ENCODE results near the gene SIGLEC8.
"Not testable (repeated sequence)": the region's sequence is repeated elsewhere in the genome, so short reads cannot be mapped to it uniquely, and the experiment has no call there.

Gene SIGLEC8

DNA sequence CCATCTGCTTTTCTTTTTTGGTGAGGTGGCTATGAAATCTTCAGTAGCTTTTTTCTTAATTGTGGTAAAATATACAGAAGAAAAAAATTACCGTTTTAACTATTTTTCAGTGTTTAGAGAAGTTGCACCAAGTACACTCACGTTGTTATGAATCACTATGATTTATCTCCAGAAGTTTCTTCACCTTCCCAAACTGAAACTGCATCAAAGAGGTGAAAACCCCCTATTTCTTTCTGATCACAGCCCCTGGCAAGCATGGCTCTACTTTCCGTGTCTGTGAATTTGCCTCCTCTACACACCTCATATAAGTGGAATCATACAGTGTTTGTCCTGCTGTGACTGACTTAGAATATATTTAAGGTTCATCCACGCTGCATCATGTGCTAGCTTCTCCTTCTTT, 25.2 kb downstream of the SIGLEC8 start:
- TF ChIP-seq, protein P1, sequence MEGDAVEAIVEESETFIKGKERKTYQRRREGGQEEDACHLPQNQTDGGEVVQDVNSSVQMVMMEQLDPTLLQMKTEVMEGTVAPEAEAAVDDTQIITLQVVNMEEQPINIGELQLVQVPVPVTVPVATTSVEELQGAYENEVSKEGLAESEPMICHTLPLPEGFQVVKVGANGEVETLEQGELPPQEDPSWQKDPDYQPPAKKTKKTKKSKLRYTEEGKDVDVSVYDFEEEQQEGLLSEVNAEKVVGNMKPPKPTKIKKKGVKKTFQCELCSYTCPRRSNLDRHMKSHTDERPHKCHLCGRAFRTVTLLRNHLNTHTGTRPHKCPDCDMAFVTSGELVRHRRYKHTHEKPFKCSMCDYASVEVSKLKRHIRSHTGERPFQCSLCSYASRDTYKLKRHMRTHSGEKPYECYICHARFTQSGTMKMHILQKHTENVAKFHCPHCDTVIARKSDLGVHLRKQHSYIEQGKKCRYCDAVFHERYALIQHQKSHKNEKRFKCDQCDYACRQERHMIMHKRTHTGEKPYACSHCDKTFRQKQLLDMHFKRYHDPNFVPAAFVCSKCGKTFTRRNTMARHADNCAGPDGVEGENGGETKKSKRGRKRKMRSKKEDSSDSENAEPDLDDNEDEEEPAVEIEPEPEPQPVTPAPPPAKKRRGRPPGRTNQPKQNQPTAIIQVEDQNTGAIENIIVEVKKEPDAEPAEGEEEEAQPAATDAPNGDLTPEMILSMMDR (IDR thresholded peaks at IDR 0.05; ENCODE audit: low read length, missing control alignments), result no peak
- DNase-seq (ENCODE audit: low read depth), result no peak
- no peak overlapping the region for H3K4me3 ChIP-seq (replicated peaks; ENCODE audit: low read depth, low read length)

DNA sequence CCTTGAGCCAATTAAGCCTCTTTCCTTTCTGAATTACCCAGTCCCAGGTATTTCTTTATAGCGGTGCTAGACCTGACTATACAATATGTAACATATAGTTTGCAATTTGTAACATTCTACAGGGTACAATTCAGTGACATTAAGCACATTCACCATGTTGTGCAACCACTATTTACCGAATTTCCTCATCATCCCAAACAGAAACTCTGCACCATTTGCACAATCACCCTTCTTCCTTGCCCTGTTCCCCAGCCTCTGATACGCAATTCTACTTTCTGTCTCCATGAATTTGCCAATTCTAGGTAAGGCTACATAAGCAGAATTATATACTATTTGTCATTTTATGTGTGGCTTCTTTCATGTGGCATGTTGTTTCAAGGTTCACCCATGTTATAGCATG, 27.1 kb downstream of the SIGLEC8 start:
- DNase-seq (ENCODE audit: low read depth), result no peak
- TF ChIP-seq, protein P1 (IDR thresholded peaks at IDR 0.05; ENCODE audit: low read length, missing control alignments), result no peak
- H3K4me3 ChIP-seq (replicated peaks; ENCODE audit: low read depth, low read length), result no peak overlapping the region

DNA sequence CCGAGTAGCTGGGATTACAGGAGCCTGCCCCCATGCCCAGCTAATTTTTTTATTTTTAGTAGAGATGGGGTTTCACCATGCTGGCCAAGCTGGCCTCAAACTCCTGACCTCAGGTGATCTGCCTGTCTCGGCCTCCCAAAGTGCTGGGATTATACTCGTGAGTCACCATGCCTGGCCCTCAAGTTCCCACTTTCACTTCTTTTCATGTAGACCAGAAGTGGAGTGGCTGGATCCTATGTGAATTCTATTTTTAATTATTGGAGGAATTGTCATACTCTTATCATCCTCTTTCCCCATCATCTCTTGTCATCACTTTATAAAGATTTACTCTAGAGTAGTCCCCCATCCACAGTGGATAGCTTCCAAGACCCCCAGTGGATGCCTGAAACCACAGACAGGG, 28.0 kb downstream of the SIGLEC8 start:
- no peak for DNase-seq (ENCODE audit: low read depth)
- H3K4me3 ChIP-seq (replicated peaks; ENCODE audit: low read depth, low read length), result no peak overlapping the region
- TF ChIP-seq, protein P1 (IDR thresholded peaks at IDR 0.05; ENCODE audit: low read length, missing control alignments), result no peak

DNA sequence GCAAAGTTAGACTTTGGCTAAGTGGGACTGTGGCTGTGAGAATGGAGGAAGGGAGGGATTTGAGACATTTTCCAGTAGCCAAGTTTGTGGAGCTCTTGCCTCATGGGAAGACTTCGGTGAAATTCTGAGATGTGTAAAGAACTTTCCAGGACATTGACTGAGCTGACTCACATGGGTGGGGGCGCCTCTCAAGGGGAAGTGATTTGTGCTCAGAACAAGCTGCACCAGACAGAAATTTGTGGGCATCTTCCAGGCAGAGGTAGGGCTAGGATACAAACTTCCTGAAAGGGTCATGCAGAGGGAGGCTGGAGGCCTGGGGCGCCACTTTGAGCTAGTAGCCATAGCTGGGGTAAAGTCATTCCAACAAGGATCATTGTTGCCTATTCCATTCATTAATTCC, 31.1 kb downstream of the SIGLEC8 start:
- no peak overlapping the region for H3K4me3 ChIP-seq (replicated peaks; ENCODE audit: low read depth, low read length)
- no peak for DNase-seq (ENCODE audit: low read depth)
- TF ChIP-seq, protein P1 (IDR thresholded peaks at IDR 0.05; ENCODE audit: low read length, missing control alignments), result no peak

DNA sequence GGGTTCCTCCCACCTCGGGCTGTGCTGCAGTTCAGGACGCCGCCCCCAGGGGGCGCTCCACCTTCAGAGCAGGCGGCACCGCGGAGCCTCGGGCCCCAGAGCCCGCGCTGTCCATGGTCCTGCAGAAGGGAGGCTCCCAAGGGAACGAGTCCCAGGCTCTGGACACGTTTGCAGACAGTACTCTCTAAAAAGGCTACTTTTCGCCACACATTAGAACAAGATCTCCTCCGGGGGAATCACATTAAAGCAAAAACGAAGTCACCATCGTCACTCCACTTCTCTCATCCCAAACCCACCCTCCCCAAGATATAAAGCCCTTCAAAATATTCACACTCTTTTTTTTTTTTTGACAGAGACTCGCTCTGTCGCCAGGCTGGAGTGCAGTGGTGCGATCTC, 36.2 kb downstream of the SIGLEC8 start:
- DNase-seq (ENCODE audit: low read depth), result peak; percentile 76
- TF ChIP-seq, protein P1 (IDR thresholded peaks at IDR 0.05; ENCODE audit: low read length, missing control alignments), result peak; percentile 99
- H3K4me3 ChIP-seq (replicated peaks; ENCODE audit: low read depth, low read length), result no peak overlapping the region

DNA sequence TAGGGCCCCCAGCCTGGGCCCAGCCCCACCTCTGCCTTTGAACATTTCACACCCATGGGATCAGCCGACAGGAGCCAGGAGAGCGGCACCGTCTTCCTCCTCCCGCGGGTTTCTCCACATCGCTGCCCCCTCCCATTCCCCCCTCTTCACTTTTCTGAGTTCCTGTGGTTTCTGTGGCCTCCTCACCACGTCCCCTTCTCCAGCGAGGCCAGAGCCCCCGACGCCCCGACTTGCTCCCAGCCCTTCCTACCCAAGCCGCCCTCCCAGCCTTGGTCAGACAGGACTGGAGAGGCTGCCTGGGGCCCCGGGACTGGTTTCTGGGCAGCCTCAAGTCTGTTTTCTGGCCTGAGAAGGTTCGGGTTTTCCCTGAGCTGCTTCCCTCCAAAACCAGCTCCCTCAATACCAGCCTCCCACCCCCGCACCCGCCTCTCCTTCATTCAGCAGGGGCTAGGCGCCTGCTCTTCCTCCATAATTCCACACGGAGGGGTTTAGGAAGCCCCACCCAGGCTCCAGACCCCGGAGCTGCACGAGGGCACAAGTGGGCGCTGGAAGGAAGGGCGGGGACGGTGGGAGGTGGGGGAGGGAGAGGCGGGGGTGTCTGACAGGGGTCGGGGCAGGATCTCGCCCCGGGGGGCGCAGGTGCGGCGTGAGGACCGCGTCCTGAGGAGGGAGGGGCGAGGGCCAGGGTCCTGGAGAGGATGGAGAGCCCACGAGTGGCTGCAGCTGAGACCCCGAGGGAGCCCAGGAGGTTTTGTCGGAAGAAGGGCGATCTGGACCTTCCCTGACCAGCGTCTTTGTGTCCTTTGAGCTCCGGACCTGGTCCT, 36.8 kb downstream of the SIGLEC8 start:
- no peak overlapping the region for H3K4me3 ChIP-seq (replicated peaks; ENCODE audit: low read depth, low read length)
- TF ChIP-seq, protein P1 (IDR thresholded peaks at IDR 0.05; ENCODE audit: low read length, missing control alignments), result no peak
- no peak for DNase-seq (ENCODE audit: low read depth)

DNA sequence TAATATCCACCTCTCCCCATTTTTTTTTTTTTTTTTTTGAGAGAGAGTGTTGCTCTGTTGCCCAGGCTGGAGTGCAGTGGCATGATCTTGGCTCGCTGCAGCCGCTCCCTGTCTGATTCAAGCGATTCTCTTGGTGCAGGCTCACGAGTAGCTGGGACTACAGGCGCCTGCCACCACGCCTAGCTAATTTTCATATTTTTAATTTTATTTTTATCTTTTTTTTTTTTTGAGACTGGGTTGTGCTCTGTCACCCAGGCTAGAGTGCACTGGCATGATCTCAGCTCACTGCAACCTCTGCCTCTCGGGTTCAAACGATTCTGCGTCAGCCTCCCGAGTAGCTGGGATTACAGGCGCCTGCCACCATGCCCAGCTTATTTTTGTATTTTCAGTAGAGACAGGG, 37.7 kb downstream of the SIGLEC8 start:
- H3K4me3 ChIP-seq (replicated peaks; ENCODE audit: low read depth, low read length); DNase-seq (ENCODE audit: low read depth): not testable (repeated sequence)
